Upper lobe of left lung (tissue), 6 donors: ENCODE measurements around the gene CACNG8. TPM values are rescaled to one million over a fixed set of nuclear protein-coding genes. Genes with fewer than 3 reads are reported as not detected.
A peak's percentile ranks its signal among the peaks of the same experiment; 100 is the strongest.

Experiments used
- ATAC-seq, 2 donors: fragments of 200-7000 bp; cut with Tn5 transposase; one replicate each; pipeline ENCODE4 v1.9.1; 2022; ENCODE audit warnings: mild to moderate bottlenecking in 2 of 2, moderate library complexity in 2 of 2; ENCODE audit not compliant: low FRiP score in 2 of 2
- DNase-seq, 2 donors: peaks; one replicate each; pipeline ENCODE4 v3.0.0-alpha.2; 2019 to 2020
- H3K27ac ChIP-seq, 4 donors: fragments of 200-600 bp; sonication (generic); one replicate each; pipeline ENCODE4 v1.5.1; 2016 to 2019
- H3K27me3 ChIP-seq, 4 donors: fragments of 200-600 bp; sonication (generic); one replicate each; pipeline ENCODE4 v1.5.1; 2017 to 2019
- H3K36me3 ChIP-seq, 4 donors: fragments of 200-600 bp; sonication (generic); one replicate each; pipeline ENCODE4 v1.5.1; 2016 to 2019
- H3K4me1 ChIP-seq, 4 donors: fragments of 200-600 bp; sonication (generic); one replicate each; pipeline ENCODE4 v1.5.1; 2018 to 2019
- H3K4me3 ChIP-seq, 4 donors: fragments of 200-600 bp; sonication (generic); one replicate each; pipeline ENCODE4 v1.5.1; 2017 to 2019; ENCODE audit warnings: mild to moderate bottlenecking in 2 of 4, moderate library complexity in 1 of 4
- H3K9me3 ChIP-seq, 4 donors: fragments of 200-600 bp; sonication (generic); one replicate each; pipeline ENCODE4 v1.5.1; 2018 to 2019
- CTCF ChIP-seq, 6 experiments: fragments of 450-650 bp in 4 of 6; fragments of 200-600 bp in 2 of 6; sonication (generic) in 2 of 6; IDR thresholded peaks; one replicate each; pipeline ENCODE4 v1.5.1; 2016 to 2019; ENCODE audit warnings: antibody characterized with exemption in 6 of 6
- EP300 ChIP-seq, 4 donors: sonication (generic); formaldehyde crosslinking; IDR thresholded peaks; one replicate each; pipeline ENCODE4 v1.5.1; 2017; ENCODE audit warnings: antibody characterized with exemption in 4 of 4, control low read depth in 2 of 4
- POLR2A ChIP-seq, 4 donors: fragments of 450-650 bp; IDR thresholded peaks; one replicate each; pipeline ENCODE4 v1.5.1; 2016 to 2017; ENCODE audit warnings: antibody characterized with exemption in 4 of 4, mild to moderate bottlenecking in 2 of 4
- POLR2AphosphoS5 ChIP-seq, 2 donors: sonication (generic); formaldehyde crosslinking; IDR thresholded peaks; one replicate each; pipeline ENCODE4 v1.5.1; 2017; ENCODE audit warnings: antibody characterized with exemption in 2 of 2
- WGBS, 2 donors: methylation state at CpG; one replicate each; pipeline ENCODE4 v1.1.5; 2017 to 2018; 5-methylcytosine and 5-hydroxymethylcytosine counted together
- total RNA-seq, 6 donors: library from RNA; depleted of rRNA in 4 of 6; stranded (reverse); fragments of >200 nt in 4 of 6; gene quantifications; one replicate each; pipeline versions ENCODE4 v1.1.0 to v1.2.1, GENCODE V29; 2016 to 2021
- donor health status: DM: no; HTN: no; CAD: no; lungs with moderate emphysema.
- donor health status: DM: no; HTN: yes; CAD: no; lungs with severe emphysema.

CACNG8 gene
- total RNA-seq, 6 donors from 2014 or later: 0.09 to 0.44 (median 0.26) TPM; not detected in 2

- Histone ChIP-seq H3K27me3 (no peaks in the 10 kb centered on the region), H3K36me3 (no peaks in the 10 kb centered on the region), H3K4me3 (no peak overlapping the region), H3K4me1 (no peaks in the 10 kb centered on the region), H3K9me3 (no peaks in the 10 kb centered on the region), H3K27ac (no peak overlapping the region)
- TF ChIP-seq EP300 (IDR thresholded peaks at IDR 0.05): no peak
- TF ChIP-seq POLR2A (IDR thresholded peaks at IDR 0.05): no peak
- TF ChIP-seq CTCF (IDR thresholded peaks at IDR 0.05): no peak
- no peak for TF ChIP-seq POLR2AphosphoS5 (IDR thresholded peaks at IDR 0.05)
- ATAC-seq (no peak), DNase-seq (no peak)
- 90 to 96% methylated on average over 6 of the region's 6 CpGs for WGBS, 2 donors
These were observed 47.7 kb downstream of the CACNG8 start for GRCh38 chr19:54010474-54010873.

- DNase-seq: peak in 1 of 2 donors; percentile 72
- Histone ChIP-seq H3K36me3 (no peaks in the 10 kb centered on the region), H3K27me3 (no peaks in the 10 kb centered on the region), H3K9me3 (no peaks in the 10 kb centered on the region), H3K4me3 (no peak overlapping the region), H3K27ac (no peak overlapping the region), H3K4me1 (no peaks in the 10 kb centered on the region)
- WGBS, 2 donors: 34 to 35% methylated on average over 27 of the region's 36 CpGs
- peak in 1 of 2 donors; percentile 19 for ATAC-seq
- no peak for TF ChIP-seq EP300 (IDR thresholded peaks at IDR 0.05)
- TF ChIP-seq POLR2A (IDR thresholded peaks at IDR 0.05): no peak
- no peak for TF ChIP-seq CTCF (IDR thresholded peaks at IDR 0.05)
- TF ChIP-seq POLR2AphosphoS5 (IDR thresholded peaks at IDR 0.05): no peak
These were observed 48.9 kb downstream of the CACNG8 start for GRCh38 chr19:54011507-54012211.

- no peak for ATAC-seq
- TF ChIP-seq POLR2A (IDR thresholded peaks at IDR 0.05) (no peak), EP300 (IDR thresholded peaks at IDR 0.05) (no peak), CTCF (IDR thresholded peaks at IDR 0.05) (no peak), POLR2AphosphoS5 (IDR thresholded peaks at IDR 0.05) (no peak)
- no peaks in the 10 kb centered on the region for H3K36me3 ChIP-seq
- no peak overlapping the region for H3K27ac ChIP-seq
- no peaks in the 10 kb centered on the region for H3K4me1 ChIP-seq
- DNase-seq: no peak
- no peaks in the 10 kb centered on the region for H3K9me3 ChIP-seq
- H3K27me3 ChIP-seq: no peaks in the 10 kb centered on the region
- 77 to 83% methylated on average over 8 of the region's 8 CpGs for WGBS, 2 donors
- H3K4me3 ChIP-seq: no peak overlapping the region
These were observed 51.1 kb downstream of the CACNG8 start for GRCh38 chr19:54013866-54014265.

- WGBS, 2 donors: 28 to 58% methylated on average over 15 to 19 of the region's 19 CpGs
These were observed 52.3 kb downstream of the CACNG8 start for GRCh38 chr19:54014920-54015560.

More at GRCh38 chr19:54014920-54015560, 52.3 kb downstream of the CACNG8 start:
- Histone ChIP-seq H3K36me3 (no peaks in the 10 kb centered on the region), H3K9me3 (no peaks in the 10 kb centered on the region), H3K27ac (no peak overlapping the region), H3K27me3 (no peaks in the 10 kb centered on the region), H3K4me1 (peaks cover 0 to 9% (median 2%) of the 10 kb centered on the region in 4 donors), H3K4me3 (no peak overlapping the region)
- no peak for TF ChIP-seq EP300 (IDR thresholded peaks at IDR 0.05)
- TF ChIP-seq POLR2AphosphoS5 (IDR thresholded peaks at IDR 0.05): no peak
- TF ChIP-seq CTCF (IDR thresholded peaks at IDR 0.05): no peak
- no peak for TF ChIP-seq POLR2A (IDR thresholded peaks at IDR 0.05)
- no peak for ATAC-seq
- DNase-seq: no peak
